ENCODE results near the gene SPDL1. TPM values are rescaled to one million over a fixed set of nuclear protein-coding genes. Genes with fewer than 3 reads are reported as not detected.

SPDL1 gene
- total RNA-seq, 1 experiment from 2014 or later, result 51.3 TPM

DNA sequence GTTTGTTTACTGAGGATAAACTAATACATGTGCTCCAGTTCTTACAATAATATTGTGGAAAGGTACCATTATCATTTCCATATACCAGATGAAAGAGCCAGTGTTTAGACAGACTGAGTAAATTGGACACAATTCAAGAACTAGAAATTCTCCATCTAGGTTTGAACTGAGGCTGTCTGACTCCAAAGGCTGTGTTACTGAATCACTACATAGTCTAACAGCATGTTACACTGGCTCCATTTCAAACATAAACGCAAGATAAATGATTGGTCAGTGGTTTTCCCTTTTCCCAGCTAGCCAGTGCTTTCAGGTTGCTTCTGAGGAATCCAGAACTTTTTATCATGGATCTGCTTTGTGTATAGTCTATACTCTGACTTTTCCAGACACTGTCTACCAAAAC is 8.1 kb downstream of the SPDL1 start:
- Mint-ChIP-seq H3K36me3 (ENCODE audit: insufficient read depth, unreplicated experiment) (peaks cover 74% of the 10 kb centered on the region), H3K4me3 (ENCODE audit: unreplicated experiment) (no peak overlapping the region), H3K4me1 (ENCODE audit: insufficient read depth, unreplicated experiment) (peaks cover 21% of the 10 kb centered on the region), H3K9me3 (ENCODE audit: unreplicated experiment) (no peaks in the 10 kb centered on the region), H3K27ac (ENCODE audit: low read depth, unreplicated experiment) (peak overlapping the region; percentile 17), H3K27me3 (ENCODE audit: insufficient read depth, unreplicated experiment) (no peaks in the 10 kb centered on the region)
- intact Hi-C loops (cut with micrococcal nuclease), result no loop called here
- DNase-seq (ENCODE audit: unreplicated experiment), result no peak
- BruUV-seq (replicated peaks), result no TSS peak
- ChIA-PET CTCF (interaction anchor here (0.6 kb wide), 1 partner anchor 113 kb away, joined by 4 read pairs; no protein-coding TSS in a partner anchor), POLR2A (interaction anchor here (0.6 to 1.6 kb wide), 3 partner anchors 8 to 240 kb away, joined by 3 to 4 read pairs (median 3); partner anchors contain the start of gene SPDL1)
- TF ChIP-seq, protein P1, sequence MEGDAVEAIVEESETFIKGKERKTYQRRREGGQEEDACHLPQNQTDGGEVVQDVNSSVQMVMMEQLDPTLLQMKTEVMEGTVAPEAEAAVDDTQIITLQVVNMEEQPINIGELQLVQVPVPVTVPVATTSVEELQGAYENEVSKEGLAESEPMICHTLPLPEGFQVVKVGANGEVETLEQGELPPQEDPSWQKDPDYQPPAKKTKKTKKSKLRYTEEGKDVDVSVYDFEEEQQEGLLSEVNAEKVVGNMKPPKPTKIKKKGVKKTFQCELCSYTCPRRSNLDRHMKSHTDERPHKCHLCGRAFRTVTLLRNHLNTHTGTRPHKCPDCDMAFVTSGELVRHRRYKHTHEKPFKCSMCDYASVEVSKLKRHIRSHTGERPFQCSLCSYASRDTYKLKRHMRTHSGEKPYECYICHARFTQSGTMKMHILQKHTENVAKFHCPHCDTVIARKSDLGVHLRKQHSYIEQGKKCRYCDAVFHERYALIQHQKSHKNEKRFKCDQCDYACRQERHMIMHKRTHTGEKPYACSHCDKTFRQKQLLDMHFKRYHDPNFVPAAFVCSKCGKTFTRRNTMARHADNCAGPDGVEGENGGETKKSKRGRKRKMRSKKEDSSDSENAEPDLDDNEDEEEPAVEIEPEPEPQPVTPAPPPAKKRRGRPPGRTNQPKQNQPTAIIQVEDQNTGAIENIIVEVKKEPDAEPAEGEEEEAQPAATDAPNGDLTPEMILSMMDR (IDR thresholded peaks at IDR 0.05; ENCODE audit: unreplicated experiment), result no peak

DNA sequence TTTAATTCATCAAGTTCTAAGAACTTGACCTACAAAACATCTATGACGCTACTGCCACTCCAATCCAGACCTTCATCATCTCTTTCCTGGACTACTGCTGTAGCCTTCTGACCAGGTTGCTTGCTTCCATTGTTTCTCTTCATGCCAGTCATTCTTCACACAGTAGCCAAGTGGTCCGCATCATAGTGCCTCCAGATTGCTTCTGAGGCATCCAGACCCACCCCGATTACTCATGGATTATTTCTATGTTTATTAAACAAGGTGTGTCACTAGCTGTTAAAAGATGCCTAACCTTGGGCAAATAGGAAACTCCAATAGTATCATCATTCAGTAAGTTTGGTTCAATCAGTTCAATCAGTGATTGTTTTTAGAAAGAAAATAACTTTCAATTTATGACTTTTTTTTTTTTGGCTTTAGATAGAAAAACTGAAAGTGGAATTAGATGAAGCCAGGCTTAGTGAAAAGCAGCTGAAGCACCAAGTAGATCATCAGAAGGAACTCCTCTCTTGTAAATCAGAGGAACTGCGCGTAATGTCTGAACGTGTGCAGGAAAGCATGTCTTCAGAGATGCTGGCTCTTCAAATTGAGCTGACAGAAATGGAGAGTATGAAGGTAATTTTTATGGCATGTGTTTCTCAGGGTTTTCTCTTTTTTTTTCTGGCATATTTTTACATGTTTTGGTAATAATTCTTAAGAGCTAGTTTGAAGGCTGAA is 9.5 kb downstream of the SPDL1 start:
- H3K36me3 Mint-ChIP-seq (ENCODE audit: insufficient read depth, unreplicated experiment), result peaks cover 78% of the 10 kb centered on the region
- TF ChIP-seq, protein P1 (IDR thresholded peaks at IDR 0.05; ENCODE audit: unreplicated experiment), result no peak
- no peaks in the 10 kb centered on the region for H3K9me3 Mint-ChIP-seq (ENCODE audit: unreplicated experiment)
- no peak for DNase-seq (ENCODE audit: unreplicated experiment)
- H3K4me1 Mint-ChIP-seq (ENCODE audit: insufficient read depth, unreplicated experiment), result peaks cover 15% of the 10 kb centered on the region
- no peaks in the 10 kb centered on the region for H3K27me3 Mint-ChIP-seq (ENCODE audit: insufficient read depth, unreplicated experiment)
- intact Hi-C loops (cut with micrococcal nuclease), result no loop called here
- no peak overlapping the region for H3K4me3 Mint-ChIP-seq (ENCODE audit: unreplicated experiment)
- no TSS peak for BruUV-seq (replicated peaks)
- CTCF ChIA-PET, result no interaction called here
- H3K27ac Mint-ChIP-seq (ENCODE audit: low read depth, unreplicated experiment), result peak overlapping the region; percentile 39
- POLR2A ChIA-PET, result interaction anchor here (1.6 kb wide), 1 partner anchor 9 kb away, joined by 4 read pairs; the partner anchor contains the start of gene SPDL1

GRCh38 chr5:169595172-169595820 is 11.7 kb downstream of the SPDL1 start:
- Mint-ChIP-seq H3K9me3 (ENCODE audit: unreplicated experiment) (no peaks in the 10 kb centered on the region), H3K27me3 (ENCODE audit: insufficient read depth, unreplicated experiment) (no peaks in the 10 kb centered on the region), H3K4me1 (ENCODE audit: insufficient read depth, unreplicated experiment) (peaks cover 15% of the 10 kb centered on the region), H3K4me3 (ENCODE audit: unreplicated experiment) (no peak overlapping the region), H3K36me3 (ENCODE audit: insufficient read depth, unreplicated experiment) (peaks cover 81% of the 10 kb centered on the region), H3K27ac (ENCODE audit: low read depth, unreplicated experiment) (no peak overlapping the region)
- TF ChIP-seq, protein P1 (IDR thresholded peaks at IDR 0.05; ENCODE audit: unreplicated experiment), result no peak
- no peak for DNase-seq (ENCODE audit: unreplicated experiment)
- intact Hi-C loops (cut with micrococcal nuclease), result no loop called here
- no TSS peak for BruUV-seq (replicated peaks)
- ChIA-PET CTCF (interaction anchor here (0.5 to 1.6 kb wide), 7 partner anchors 11 to 1095 kb away, joined by 3 to 6 read pairs (median 3); no protein-coding TSS in a partner anchor), POLR2A (interaction anchor here (0.6 to 2.4 kb wide), 4 partner anchors 8 to 1098 kb away, joined by 3 to 14 read pairs (median 4); partner anchors contain the start of gene SPDL1)

DNA sequence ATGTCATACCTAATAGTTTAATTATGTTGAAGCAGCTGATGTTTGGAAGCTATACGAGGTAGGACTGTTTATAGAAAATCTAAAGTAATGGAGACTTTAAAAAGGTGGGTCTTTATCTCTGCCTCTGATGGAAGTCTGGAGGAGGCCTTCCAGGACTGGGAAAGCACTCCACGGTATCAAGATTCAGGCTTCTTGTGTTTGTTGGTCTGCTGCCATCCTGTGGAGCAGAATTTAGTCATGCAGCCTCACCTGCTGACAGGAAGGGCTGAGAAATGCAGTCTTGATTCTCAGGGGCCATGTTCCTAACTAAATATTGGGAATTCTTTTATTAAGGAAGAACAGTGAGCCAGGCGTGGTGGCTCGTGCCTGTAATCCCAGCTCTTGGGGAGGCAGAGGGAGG is 15.9 kb downstream of the SPDL1 start:
- intact Hi-C loops (cut with micrococcal nuclease), result no loop called here

More for the DNA sequence above, 15.9 kb downstream of the SPDL1 start:
- ChIA-PET CTCF (interaction anchor here (0.5 to 1.1 kb wide), 3 partner anchors 151 to 1922 kb away, joined by 3 read pairs; partner anchors contain the start of gene INSYN2B), POLR2A (no interaction called here)
- Mint-ChIP-seq H3K4me3 (ENCODE audit: unreplicated experiment) (no peak overlapping the region), H3K9me3 (ENCODE audit: unreplicated experiment) (no peaks in the 10 kb centered on the region), H3K27ac (ENCODE audit: low read depth, unreplicated experiment) (peak overlapping the region; percentile 57), H3K36me3 (ENCODE audit: insufficient read depth, unreplicated experiment) (peaks cover 84% of the 10 kb centered on the region), H3K27me3 (ENCODE audit: insufficient read depth, unreplicated experiment) (no peaks in the 10 kb centered on the region), H3K4me1 (ENCODE audit: insufficient read depth, unreplicated experiment) (no peaks in the 10 kb centered on the region)
- BruUV-seq (replicated peaks), result no TSS peak
- DNase-seq (ENCODE audit: unreplicated experiment), result no peak
- TF ChIP-seq, protein P1 (IDR thresholded peaks at IDR 0.05; ENCODE audit: unreplicated experiment), result no peak
